ENCODE data around the gene PRPF38B.

PRPF38B gene

GRCh38 chr1:108734171-108734865, 42.2 kb downstream of the PRPF38B start:
- no peaks in the 10 kb centered on the region for H4K20me1 ChIP-seq
- no peak overlapping the region for H3K4me2 ChIP-seq
- H3K27ac ChIP-seq, result no peak overlapping the region
- H3K4me3 ChIP-seq, result no peak overlapping the region
- H3K9me3 ChIP-seq, result no peaks in the 10 kb centered on the region
- no peaks in the 10 kb centered on the region for H3K4me1 ChIP-seq
- H3K9ac ChIP-seq, result no peak overlapping the region
- no peaks in the 10 kb centered on the region for H3K27me3 ChIP-seq
- no peak for TF ChIP-seq Cebpa-rat (IDR thresholded peaks at IDR 0.05)
- H3K36me3 ChIP-seq, result no peaks in the 10 kb centered on the region

- TF ChIP-seq Cebpa-rat (IDR thresholded peaks at IDR 0.05), result no peak
- H3K27me3 ChIP-seq, result no peaks in the 10 kb centered on the region
- H3K36me3 ChIP-seq, result no peaks in the 10 kb centered on the region
- no peak overlapping the region for H3K4me2 ChIP-seq
- no peaks in the 10 kb centered on the region for H3K9me3 ChIP-seq
- H4K20me1 ChIP-seq, result no peaks in the 10 kb centered on the region
- H3K4me3 ChIP-seq, result no peak overlapping the region
- no peaks in the 10 kb centered on the region for H3K4me1 ChIP-seq
- H3K27ac ChIP-seq, result no peak overlapping the region
- H3K9ac ChIP-seq, result no peak overlapping the region
Measured at GRCh38 chr1:108742253-108742652, 50.1 kb downstream of the PRPF38B start.

- Histone ChIP-seq H3K9me3 (no peaks in the 10 kb centered on the region), H3K36me3 (peaks cover 6% of the 10 kb centered on the region), H3K27me3 (no peaks in the 10 kb centered on the region), H4K20me1 (peaks cover 32% of the 10 kb centered on the region; the same call in 1 of the 2 replicates), H3K4me2 (no peak overlapping the region), H3K4me1 (peaks cover 11% of the 10 kb centered on the region), H3K4me3 (no peak overlapping the region), H3K27ac (no peak overlapping the region), H3K9ac (no peak overlapping the region)
- no peak for TF ChIP-seq Cebpa-rat (IDR thresholded peaks at IDR 0.05)
Measured at GRCh38 chr1:108745980-108746381, 53.9 kb downstream of the PRPF38B start.

GRCh38 chr1:108746382-108747170, 54.5 kb downstream of the PRPF38B start, which contains the start of gene STXBP3:
STXBP3 (plus strand) TSS chr1:108746674; CDS start chr1:108746738, 64 bp downstream.
- Histone ChIP-seq H3K9me3 (no peaks in the 10 kb centered on the region), H3K27me3 (no peaks in the 10 kb centered on the region), H3K4me3 (peak within 1 kb of the TSS; percentile 82), H3K4me2 (peak within 1 kb of the TSS; percentile 81), H4K20me1 (peaks cover 34% of the 10 kb centered on the region; the same call in 1 of the 2 replicates), H3K4me1 (peaks cover 11% of the 10 kb centered on the region), H3K36me3 (peaks cover 8% of the 10 kb centered on the region), H3K27ac (peak within 1 kb of the TSS; percentile 92), H3K9ac (peak within 1 kb of the TSS; percentile 94)
- no peak for TF ChIP-seq Cebpa-rat (IDR thresholded peaks at IDR 0.05)

GRCh38 chr1:108747171-108747850, 55.2 kb downstream of the PRPF38B start:
- H3K27me3 ChIP-seq, result no peaks in the 10 kb centered on the region
- H3K9me3 ChIP-seq, result no peaks in the 10 kb centered on the region
- no peak for TF ChIP-seq Cebpa-rat (IDR thresholded peaks at IDR 0.05)
- H3K4me3 ChIP-seq, result peak overlapping the region; percentile 82
- H3K27ac ChIP-seq, result peak overlapping the region; percentile 92
- H3K4me1 ChIP-seq, result peaks cover 11% of the 10 kb centered on the region
- H3K9ac ChIP-seq, result peak overlapping the region; percentile 94
- peaks cover 34% of the 10 kb centered on the region; the same call in 1 of the 2 replicates for H4K20me1 ChIP-seq
- peak overlapping the region; percentile 81 for H3K4me2 ChIP-seq
- H3K36me3 ChIP-seq, result peaks cover 10% of the 10 kb centered on the region

- Histone ChIP-seq H3K4me2 (peak overlapping the region; percentile 81), H3K27me3 (no peaks in the 10 kb centered on the region), H3K9ac (no peak overlapping the region), H3K4me1 (peaks cover 11% of the 10 kb centered on the region), H3K27ac (no peak overlapping the region), H4K20me1 (peaks cover 34% of the 10 kb centered on the region; the same call in 1 of the 2 replicates), H3K36me3 (peaks cover 13% of the 10 kb centered on the region), H3K9me3 (no peaks in the 10 kb centered on the region), H3K4me3 (peak overlapping the region; percentile 82; the same call in 1 of the 2 replicates)
- no peak for TF ChIP-seq Cebpa-rat (IDR thresholded peaks at IDR 0.05)
Measured at GRCh38 chr1:108747898-108748297, 55.8 kb downstream of the PRPF38B start.

GRCh38 chr1:108749081-108749480, 57.0 kb downstream of the PRPF38B start:
- Histone ChIP-seq H3K4me1 (peaks cover 11% of the 10 kb centered on the region), H3K4me3 (no peak overlapping the region), H3K9ac (no peak overlapping the region), H3K27ac (no peak overlapping the region), H3K4me2 (no peak overlapping the region), H4K20me1 (peaks cover 34% of the 10 kb centered on the region; the same call in 1 of the 2 replicates), H3K9me3 (no peaks in the 10 kb centered on the region), H3K27me3 (no peaks in the 10 kb centered on the region), H3K36me3 (peaks cover 16% of the 10 kb centered on the region)
- TF ChIP-seq Cebpa-rat (IDR thresholded peaks at IDR 0.05), result no peak

- no peaks in the 10 kb centered on the region for H3K27me3 ChIP-seq
- peaks cover 11% of the 10 kb centered on the region for H3K4me1 ChIP-seq
- H3K9me3 ChIP-seq, result no peaks in the 10 kb centered on the region
- peaks cover 34% of the 10 kb centered on the region; the same call in 1 of the 2 replicates for H4K20me1 ChIP-seq
- peaks cover 28% of the 10 kb centered on the region for H3K36me3 ChIP-seq
- no peak overlapping the region for H3K9ac ChIP-seq
- H3K27ac ChIP-seq, result no peak overlapping the region
- no peak overlapping the region for H3K4me2 ChIP-seq
- no peak for TF ChIP-seq Cebpa-rat (IDR thresholded peaks at IDR 0.05)
- no peak overlapping the region for H3K4me3 ChIP-seq
Measured at GRCh38 chr1:108750476-108751181, 58.5 kb downstream of the PRPF38B start.
